Gastrocnemius medialis (tissue), 4 donors: ENCODE results near the gene DMBT1.

Source experiments
- CTCF ChIP-seq, 5 experiments: fragments of 450-650 bp in 3 of 5; fragments of 200-600 bp in 2 of 5; sonication (generic) in 2 of 5; IDR thresholded peaks in 4 of 5; conservative IDR thresholded peaks in 1 of 5; 1 replicate in 4 of 5; 2 replicates in 1 of 5; pipeline ENCODE4 v1.5.1; 2016 to 2019; ENCODE audit warnings: antibody characterized with exemption in 5 of 5, mild to moderate bottlenecking in 3 of 5, moderate library complexity in 3 of 5
- POLR2A ChIP-seq, 2 donors: fragments of 450-650 bp; IDR thresholded peaks; one replicate each; pipeline ENCODE4 v1.6.1; 2017; ENCODE audit warnings: antibody characterized with exemption in 2 of 2, mild to moderate bottlenecking in 2 of 2, moderate library complexity in 2 of 2

GRCh38 chr10:122637376-122637775 is 76.8 kb downstream of the DMBT1 start:
- no peak for TF ChIP-seq POLR2A (IDR thresholded peaks at IDR 0.05)
- TF ChIP-seq CTCF (IDR thresholded peaks at IDR 0.05 in 4 of 5, conservative IDR thresholded peaks at IDR 0.05 in 1 of 5): no peak
